Endodermal cell (in vitro differentiated cells): ENCODE data around the gene GRIN2C. TPM values are rescaled to one million over a fixed set of nuclear protein-coding genes. Genes with fewer than 3 reads are reported as not detected.

Experiments used
- DNase-seq: peaks from one replicate; pipeline ENCODE4 v3.0.0-alpha.2; 2017
- H3K27ac ChIP-seq: 2 replicates; pipeline ENCODE4 v1.5.1; 2013; ENCODE audit warnings: mild to moderate bottlenecking, low read depth, low read length, moderate library complexity
- H3K27me3 ChIP-seq: 2 replicates; pipeline ENCODE4 v1.6.1; 2013; ENCODE audit warnings: mild to moderate bottlenecking, low read length, moderate library complexity; ENCODE audit not compliant: insufficient read depth, control insufficient read depth, poor library complexity, severe bottlenecking
- H3K36me3 ChIP-seq: 2 replicates; pipeline ENCODE4 v1.7.0; 2013; ENCODE audit warnings: mild to moderate bottlenecking, low read length, moderate library complexity; ENCODE audit not compliant: control insufficient read depth, insufficient read depth
- H3K4me1 ChIP-seq: one replicate; pipeline ENCODE4 v1.7.0; 2013; ENCODE audit warnings: low read length; ENCODE audit not compliant: control insufficient read depth, insufficient read depth
- H3K4me3 ChIP-seq: 2 replicates; pipeline ENCODE4 v1.5.1; 2013; ENCODE audit warnings: mild to moderate bottlenecking, low read length, moderate library complexity
- H3K9ac ChIP-seq: 2 replicates; pipeline ENCODE4 v1.6.1; 2013; ENCODE audit warnings: mild to moderate bottlenecking, low read length, moderate library complexity; ENCODE audit not compliant: poor library complexity, severe bottlenecking; ENCODE audit errors: extremely low read depth
- H3K9me3 ChIP-seq: 2 replicates; pipeline ENCODE4 v1.6.1; 2013; ENCODE audit warnings: mild to moderate bottlenecking, low read length, moderate library complexity; ENCODE audit not compliant: control insufficient read depth
- H3K27ac Mint-ChIP-seq: 2 replicates; pipeline ENCODE4 v1.8.0; 2020; ENCODE audit warnings: mixed read lengths
- H3K27me3 Mint-ChIP-seq: 2 replicates; pipeline ENCODE4 v1.8.0; 2021; ENCODE audit warnings: mild to moderate bottlenecking, mixed read lengths; ENCODE audit not compliant: insufficient read depth
- H3K36me3 Mint-ChIP-seq: 2 replicates; pipeline ENCODE4 v1.8.0; 2020; ENCODE audit warnings: low read depth, mixed read lengths
- H3K4me1 Mint-ChIP-seq: 2 replicates; pipeline ENCODE4 v1.8.0; 2020; ENCODE audit warnings: mixed read lengths
- H3K4me3 Mint-ChIP-seq: 2 replicates; pipeline ENCODE4 v1.8.0; 2020; ENCODE audit warnings: mild to moderate bottlenecking, moderate library complexity, mixed read lengths
- H3K9me3 Mint-ChIP-seq: 2 replicates; pipeline ENCODE4 v1.8.0; 2020; ENCODE audit warnings: mild to moderate bottlenecking, mixed read lengths
- WGBS, 2 experiments: methylation state at CpG; one replicate each; pipeline versions ENCODE4 v1.1.5 to v1.1.7; 2013; ENCODE audit warnings: missing lambda C conversion rate in 2 of 2, mixed read lengths in 1 of 2; ENCODE audit not compliant: insufficient coverage in 1 of 2, insufficient read length in 1 of 2; 5-methylcytosine and 5-hydroxymethylcytosine counted together
- total RNA-seq, 2 donors: library from RNA; stranded (reverse); fragmentation: NEBNext Ultra II Directional in 1 of 2; extraction: Animal tissue kit (Norgen Biotek cat#: 25700) in 1 of 2; gene quantifications; 2 replicates in 1 of 2; 3 replicates in 1 of 2; pipeline ENCODE4 v1.2.1, GENCODE V29; 2021
- TF ChIP-seq, protein P1 (sequence below): fragments of 200-600 bp; sonication (generic); conservative IDR thresholded peaks from 2 replicates; pipeline ENCODE4 v1.5.0; 2021; ENCODE audit warnings: antibody characterized with exemption, mild to moderate bottlenecking

The GRIN2C gene
- total RNA-seq, 2 donors from 2014 or later = 0.24 to 0.31 TPM

DNA sequence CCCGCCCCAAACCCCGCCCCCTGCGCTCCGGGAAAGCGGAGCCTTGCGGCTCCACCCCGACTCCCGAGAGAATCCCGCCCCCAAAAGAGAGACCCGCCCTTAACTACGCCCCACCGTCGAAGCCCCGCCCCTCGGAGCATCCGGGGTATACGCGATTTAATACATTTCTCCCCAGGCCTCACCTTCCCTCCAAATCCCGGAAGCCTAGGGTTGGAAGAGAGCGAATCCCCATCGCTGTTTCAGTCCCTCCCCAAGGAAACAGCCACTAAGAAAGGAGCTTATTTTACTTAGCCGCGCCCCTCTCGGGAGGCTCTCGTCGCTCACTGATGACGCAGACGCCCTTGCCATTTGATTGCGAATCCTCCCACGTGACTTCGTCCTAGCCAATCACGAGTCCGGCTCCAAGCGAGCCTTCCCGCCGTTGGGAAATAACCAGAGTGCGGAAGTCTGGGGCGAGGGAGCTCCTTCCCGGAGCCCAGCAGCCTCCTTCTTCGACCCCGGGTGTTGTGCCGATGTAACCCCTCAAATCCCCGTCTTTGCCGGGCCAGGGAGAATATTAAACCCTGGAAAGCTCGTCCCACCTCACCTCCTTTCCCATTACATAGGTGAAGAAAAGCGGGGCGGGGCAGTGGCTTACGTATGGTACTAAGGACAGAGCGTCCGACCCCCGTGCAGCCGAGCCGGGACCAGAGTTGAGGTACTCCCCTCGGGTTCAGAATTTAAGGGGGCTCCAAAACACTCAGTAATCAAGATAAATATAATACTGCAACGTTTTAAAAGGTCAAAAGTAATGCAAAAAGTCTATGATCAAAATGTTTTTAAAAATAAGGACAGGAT lies 13.6 kb upstream of the GRIN2C start:
- Mint-ChIP-seq H3K9me3 (no peaks in the 10 kb centered on the region), H3K36me3 (peaks cover 4% of the 10 kb centered on the region), H3K4me3 (peak overlapping the region; percentile 73), H3K27me3 (peaks cover 6% of the 10 kb centered on the region), H3K4me1 (peaks cover 16% of the 10 kb centered on the region), H3K27ac (peak overlapping the region; percentile 96)
- peak; percentile 100 for DNase-seq
- Histone ChIP-seq H3K9ac (peak overlapping the region; percentile 86), H3K27me3 (no peaks in the 10 kb centered on the region), H3K9me3 (no peaks in the 10 kb centered on the region), H3K27ac (peak overlapping the region; percentile 77), H3K36me3 (peaks cover 3% of the 10 kb centered on the region), H3K4me3 (peak overlapping the region; percentile 95), H3K4me1 (no peaks in the 10 kb centered on the region)
- TF ChIP-seq, protein P1, sequence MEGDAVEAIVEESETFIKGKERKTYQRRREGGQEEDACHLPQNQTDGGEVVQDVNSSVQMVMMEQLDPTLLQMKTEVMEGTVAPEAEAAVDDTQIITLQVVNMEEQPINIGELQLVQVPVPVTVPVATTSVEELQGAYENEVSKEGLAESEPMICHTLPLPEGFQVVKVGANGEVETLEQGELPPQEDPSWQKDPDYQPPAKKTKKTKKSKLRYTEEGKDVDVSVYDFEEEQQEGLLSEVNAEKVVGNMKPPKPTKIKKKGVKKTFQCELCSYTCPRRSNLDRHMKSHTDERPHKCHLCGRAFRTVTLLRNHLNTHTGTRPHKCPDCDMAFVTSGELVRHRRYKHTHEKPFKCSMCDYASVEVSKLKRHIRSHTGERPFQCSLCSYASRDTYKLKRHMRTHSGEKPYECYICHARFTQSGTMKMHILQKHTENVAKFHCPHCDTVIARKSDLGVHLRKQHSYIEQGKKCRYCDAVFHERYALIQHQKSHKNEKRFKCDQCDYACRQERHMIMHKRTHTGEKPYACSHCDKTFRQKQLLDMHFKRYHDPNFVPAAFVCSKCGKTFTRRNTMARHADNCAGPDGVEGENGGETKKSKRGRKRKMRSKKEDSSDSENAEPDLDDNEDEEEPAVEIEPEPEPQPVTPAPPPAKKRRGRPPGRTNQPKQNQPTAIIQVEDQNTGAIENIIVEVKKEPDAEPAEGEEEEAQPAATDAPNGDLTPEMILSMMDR = no peak
- 0% methylated on average over 24 to 55 of the region's 55 CpGs for WGBS, 2 experiments

DNA sequence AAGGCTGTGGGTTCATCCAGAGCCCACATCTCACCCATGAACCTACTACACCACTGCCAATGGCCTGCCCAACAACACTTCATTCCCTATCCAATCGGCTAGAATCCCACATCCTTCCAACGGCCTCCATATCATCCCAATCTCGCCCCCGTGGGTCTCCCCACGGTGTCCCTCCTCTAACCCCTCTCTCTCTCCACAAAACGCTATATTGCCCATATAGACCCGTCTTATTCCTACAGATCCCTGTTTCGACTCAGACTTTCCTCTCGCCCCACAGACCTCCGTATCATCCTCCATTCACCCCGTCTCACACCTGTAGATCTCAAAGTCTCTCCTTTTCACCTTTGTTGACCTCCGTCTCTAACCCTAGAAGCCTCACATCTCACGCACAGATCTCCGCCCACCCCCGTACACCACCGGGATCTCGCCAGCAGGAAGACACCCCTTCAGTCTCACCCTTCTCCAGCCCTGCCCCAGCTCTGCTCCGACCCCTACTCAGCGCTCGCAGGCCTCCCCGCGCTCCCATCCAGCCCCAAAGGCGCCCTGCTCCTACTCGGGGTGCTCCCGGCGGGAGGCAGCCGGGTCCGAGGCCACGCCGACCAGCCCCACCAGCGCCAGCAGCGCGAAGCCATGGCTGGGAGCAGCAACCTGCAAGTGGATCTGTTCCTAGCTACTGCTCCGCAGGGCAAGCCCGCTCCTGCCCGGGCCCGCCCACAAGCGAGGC lies 12.8 kb upstream of the GRIN2C start, which contains the start of gene FDXR:
FDXR (minus strand) TSS at position 682 of the 724 bp plus-strand sequence; CDS start at position 632, 50 bp downstream.
- H3K27me3 ChIP-seq = no peaks in the 10 kb centered on the region
- H3K27ac ChIP-seq = peak within 1 kb of the TSS; percentile 77
- H3K9me3 ChIP-seq = no peaks in the 10 kb centered on the region
- peaks cover 3% of the 10 kb centered on the region for H3K36me3 ChIP-seq
- Mint-ChIP-seq H3K36me3 (peaks cover 4% of the 10 kb centered on the region), H3K4me1 (peaks cover 16% of the 10 kb centered on the region), H3K27me3 (peaks cover 6% of the 10 kb centered on the region), H3K9me3 (no peaks in the 10 kb centered on the region), H3K4me3 (peak within 1 kb of the TSS; percentile 73), H3K27ac (peak within 1 kb of the TSS; percentile 96)
- no peaks in the 10 kb centered on the region for H3K4me1 ChIP-seq
- WGBS, 2 experiments = 6% methylated on average over 26 to 38 of the region's 38 CpGs
- TF ChIP-seq, protein P1 = no peak
- peak within 1 kb of the TSS; percentile 86 for H3K9ac ChIP-seq
- DNase-seq = no peak
- peak within 1 kb of the TSS; percentile 95 for H3K4me3 ChIP-seq

DNA sequence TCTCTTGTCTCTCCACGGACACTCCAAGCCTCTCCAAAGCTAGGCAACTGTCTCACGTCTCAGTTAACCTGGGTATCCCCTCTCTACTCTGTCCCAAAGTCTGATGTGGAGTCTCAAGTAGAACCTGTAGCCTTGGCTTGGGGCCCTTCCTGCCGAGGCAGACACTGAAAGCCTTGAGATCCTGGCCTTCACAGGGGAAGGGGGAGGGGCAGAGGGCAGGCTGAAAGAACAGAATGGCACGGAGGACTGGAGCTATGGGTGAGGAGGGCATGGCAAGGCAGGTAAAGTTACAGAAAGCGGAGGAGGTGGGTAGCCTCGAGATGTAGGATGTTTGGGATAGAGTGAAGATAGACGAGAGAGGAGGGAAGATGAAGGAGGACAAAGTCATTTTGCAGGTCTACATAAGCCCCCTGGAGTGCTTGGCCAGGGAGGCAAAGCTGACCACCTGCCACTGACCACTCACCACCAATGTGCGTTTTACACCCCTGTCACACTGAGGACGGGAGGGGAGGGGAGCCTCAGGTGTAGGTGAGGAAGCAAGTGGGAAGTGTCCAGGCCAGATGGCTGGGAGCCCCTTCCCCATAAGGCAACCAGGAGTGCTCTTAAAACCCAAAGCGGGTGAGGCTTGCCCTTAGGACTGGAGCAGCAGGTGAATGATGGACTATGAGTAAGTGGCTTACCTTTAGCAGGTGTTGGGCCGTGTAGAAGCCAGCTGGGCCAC lies 11.8 kb upstream of the GRIN2C start:
- Mint-ChIP-seq H3K4me1 (peaks cover 16% of the 10 kb centered on the region), H3K9me3 (no peaks in the 10 kb centered on the region), H3K36me3 (peaks cover 4% of the 10 kb centered on the region), H3K27ac (no peak overlapping the region), H3K27me3 (peaks cover 6% of the 10 kb centered on the region), H3K4me3 (peak overlapping the region; percentile 73)
- Histone ChIP-seq H3K4me1 (no peaks in the 10 kb centered on the region), H3K27me3 (no peaks in the 10 kb centered on the region), H3K27ac (no peak overlapping the region), H3K9ac (no peak overlapping the region), H3K4me3 (peak overlapping the region; percentile 90), H3K9me3 (no peaks in the 10 kb centered on the region), H3K36me3 (peaks cover 3% of the 10 kb centered on the region)
- no peak for DNase-seq
- TF ChIP-seq, protein P1 = no peak
- 85 to 91% methylated on average over 7 to 11 of the region's 11 CpGs for WGBS, 2 experiments
